ENCODE data around the gene LAMA1. TPM values are rescaled to one million over a fixed set of nuclear protein-coding genes. Genes with fewer than 3 reads are reported as not detected.

Gene LAMA1
- total RNA-seq, 1 experiment from 2014 or later, result 28.8 TPM

DNA sequence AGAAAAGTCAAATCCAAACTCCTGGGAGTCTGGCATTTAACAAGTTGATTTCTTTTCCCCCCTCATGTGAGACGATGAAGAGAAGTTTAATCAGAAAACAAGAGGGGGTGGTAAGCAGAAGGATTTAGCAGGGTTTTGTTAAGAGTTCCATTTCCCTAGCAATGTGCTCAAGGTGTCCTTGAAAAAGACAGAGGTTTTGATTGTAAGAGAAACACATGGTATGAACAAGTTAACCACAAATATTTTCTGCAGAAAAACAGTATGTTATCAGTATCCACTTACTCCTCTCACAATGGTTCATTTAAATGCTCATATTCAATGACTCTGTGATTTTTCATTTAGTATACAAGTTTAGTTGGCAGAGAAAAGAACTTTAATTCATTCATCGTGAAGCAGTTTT lies 26.8 kb downstream of the LAMA1 start:
- Histone ChIP-seq H2BK120ac (ENCODE audit: low read depth, low read length, poor library complexity, severe bottlenecking) (no peak overlapping the region), H3K4ac (ENCODE audit: low read depth, low read length) (no peak overlapping the region), H2AFZ (ENCODE audit: low read length) (no peak overlapping the region), H4K91ac (ENCODE audit: insufficient read length, low read depth, low read length) (no peak overlapping the region), H3K27me3 (ENCODE audit: insufficient read depth, low read length) (no peaks in the 10 kb centered on the region), H4K20me1 (ENCODE audit: control insufficient read depth, insufficient read depth, insufficient read length) (no peaks in the 10 kb centered on the region), H3K79me2 (ENCODE audit: insufficient read depth, low read length) (no peaks in the 10 kb centered on the region), H2BK20ac (ENCODE audit: low read depth, low read length, poor library complexity, severe bottlenecking) (no peak overlapping the region), H2BK15ac (ENCODE audit: low read depth, low read length) (no peak overlapping the region), H3K27ac (ENCODE audit: insufficient read length, low read depth, low read length) (no peak overlapping the region), H3K4me2 (ENCODE audit: insufficient read depth, insufficient read length, low read length) (no peak overlapping the region), H3K56ac (ENCODE audit: insufficient read length, low read depth, low read length) (no peak overlapping the region), H3K4me1 (ENCODE audit: insufficient read depth, low read length) (peaks cover 3% of the 10 kb centered on the region; the same call in 1 of the 2 replicates), H2BK5ac (ENCODE audit: insufficient read length, low read length) (no peak overlapping the region), H4K5ac (ENCODE audit: insufficient read length, low read depth, low read length) (no peak overlapping the region), H3T11ph (ENCODE audit: low read length) (no peak overlapping the region), H2AK5ac (ENCODE audit: insufficient read length, low read length) (no peak overlapping the region), H4K8ac (replicated peaks; ENCODE audit: insufficient read length, low read depth, low read length) (no peak overlapping the region), H2BK12ac (ENCODE audit: insufficient read length, low read depth, low read length) (no peak overlapping the region), H3K23me2 (ENCODE audit: insufficient read length, low read depth, low read length, poor library complexity, severe bottlenecking) (no peaks in the 10 kb centered on the region), H3K79me1 (ENCODE audit: insufficient read depth, low read depth, low read length, poor library complexity, severe bottlenecking) (no peaks in the 10 kb centered on the region), H3K18ac (ENCODE audit: insufficient read length, low read depth, low read length) (no peak overlapping the region), H3K23ac (ENCODE audit: insufficient read length, low read depth, low read length) (no peak overlapping the region), H3K9me3 (ENCODE audit: control insufficient read depth, low read depth, low read length) (no peaks in the 10 kb centered on the region), H3K14ac (ENCODE audit: insufficient read depth, low read length) (no peak overlapping the region), H3K9ac (ENCODE audit: extremely low read depth, insufficient read length, low read length) (no peak overlapping the region)
- H3K27me3 Mint-ChIP-seq (ENCODE audit: low read depth), result no peaks in the 10 kb centered on the region
- no peak overlapping the region for H3K4me3 Mint-ChIP-seq
- WGBS (ENCODE audit: extremely low coverage, insufficient read length, low lambda C conversion rate), result no CpG with 5 or more reads among the region's 2 CpGs
- peaks cover 0 to 1% (median 0%) of the 10 kb centered on the region in 3 experiments; a peak in 1 of 7 replicates for H3K36me3 Mint-ChIP-seq (ENCODE audit: insufficient read depth in 1 of 3, low read depth in 3 of 3)
- H3K27ac Mint-ChIP-seq, result peak overlapping the region in 1 of 3 experiments; percentile 61; a peak in 3 of 7 replicates
- no peak for DNase-seq
- peaks cover 18 to 38% of the 10 kb centered on the region in 2 experiments for H3K4me1 Mint-ChIP-seq
- TF ChIP-seq, protein P1, sequence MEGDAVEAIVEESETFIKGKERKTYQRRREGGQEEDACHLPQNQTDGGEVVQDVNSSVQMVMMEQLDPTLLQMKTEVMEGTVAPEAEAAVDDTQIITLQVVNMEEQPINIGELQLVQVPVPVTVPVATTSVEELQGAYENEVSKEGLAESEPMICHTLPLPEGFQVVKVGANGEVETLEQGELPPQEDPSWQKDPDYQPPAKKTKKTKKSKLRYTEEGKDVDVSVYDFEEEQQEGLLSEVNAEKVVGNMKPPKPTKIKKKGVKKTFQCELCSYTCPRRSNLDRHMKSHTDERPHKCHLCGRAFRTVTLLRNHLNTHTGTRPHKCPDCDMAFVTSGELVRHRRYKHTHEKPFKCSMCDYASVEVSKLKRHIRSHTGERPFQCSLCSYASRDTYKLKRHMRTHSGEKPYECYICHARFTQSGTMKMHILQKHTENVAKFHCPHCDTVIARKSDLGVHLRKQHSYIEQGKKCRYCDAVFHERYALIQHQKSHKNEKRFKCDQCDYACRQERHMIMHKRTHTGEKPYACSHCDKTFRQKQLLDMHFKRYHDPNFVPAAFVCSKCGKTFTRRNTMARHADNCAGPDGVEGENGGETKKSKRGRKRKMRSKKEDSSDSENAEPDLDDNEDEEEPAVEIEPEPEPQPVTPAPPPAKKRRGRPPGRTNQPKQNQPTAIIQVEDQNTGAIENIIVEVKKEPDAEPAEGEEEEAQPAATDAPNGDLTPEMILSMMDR (conservative IDR thresholded peaks at IDR 0.05), result no peak
- H3K9me3 Mint-ChIP-seq, result no peaks in the 10 kb centered on the region
